ENCODE results near the gene CBL.
A peak's percentile ranks its signal among the peaks of the same experiment; 100 is the strongest.

The CBL gene

DNA sequence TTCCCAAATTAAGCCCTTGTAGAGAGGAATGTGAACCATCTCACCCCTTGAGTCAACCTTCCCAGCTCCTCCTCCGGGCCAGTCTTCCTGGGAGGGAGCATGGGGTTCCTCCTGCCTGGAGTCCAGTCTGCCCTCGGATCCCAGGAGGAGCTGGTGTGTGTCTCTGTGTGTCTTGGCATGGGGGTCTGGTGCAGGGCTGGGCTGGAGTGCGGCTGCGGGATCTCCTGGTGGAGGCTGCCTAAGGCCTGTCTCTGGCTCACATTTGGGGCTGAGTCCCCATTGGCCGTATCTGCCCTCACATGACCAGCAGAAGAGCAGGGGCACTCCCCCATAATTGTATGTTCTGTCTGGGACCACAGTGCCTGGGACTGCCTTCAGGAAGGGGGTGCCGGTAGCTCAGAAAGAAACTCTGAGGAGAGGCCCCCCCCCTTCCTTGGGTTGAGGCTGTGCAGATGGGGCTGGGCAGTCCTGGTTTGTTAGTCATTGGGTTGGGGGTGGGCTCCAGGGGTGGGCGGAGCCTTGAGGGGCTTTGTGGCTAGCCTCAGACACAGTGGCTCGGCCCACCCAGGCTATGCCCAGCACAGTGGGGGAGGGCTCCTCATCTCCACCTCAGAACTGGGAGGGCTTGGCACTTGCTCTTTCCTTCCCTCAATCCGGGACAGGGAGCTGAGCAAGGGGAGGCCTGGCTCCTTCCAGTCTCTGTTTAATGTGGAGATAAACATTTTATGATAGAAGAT, 131.6 kb downstream of the CBL start:
- ATAC-seq (ENCODE audit: low read depth) (no peak), DNase-seq (ENCODE audit: low spot score in 2 of 2) (no peak)
- H3K36me3 Mint-ChIP-seq = peaks cover 2% of the 10 kb centered on the region
- no peak overlapping the region for H3K4me3 Mint-ChIP-seq
- no peaks in the 10 kb centered on the region for H3K9me3 Mint-ChIP-seq
- peaks cover 13% of the 10 kb centered on the region for H3K27me3 Mint-ChIP-seq
- no peak overlapping the region for H3K27ac Mint-ChIP-seq
- peaks cover 32% of the 10 kb centered on the region for H3K4me1 Mint-ChIP-seq

- H3K27me3 Mint-ChIP-seq = peaks cover 19% of the 10 kb centered on the region
- ATAC-seq (ENCODE audit: low read depth) = peak; percentile 21
Observed at GRCh38 chr11:119338318-119338890, 132.3 kb downstream of the CBL start.

GRCh38 chr11:119338965-119339588, 132.9 kb downstream of the CBL start:
- Mint-ChIP-seq H3K4me1 (peaks cover 29% of the 10 kb centered on the region), H3K27ac (no peak overlapping the region), H3K36me3 (peaks cover 2% of the 10 kb centered on the region), H3K4me3 (peak overlapping the region; percentile 45), H3K9me3 (no peaks in the 10 kb centered on the region), H3K27me3 (peaks cover 22% of the 10 kb centered on the region)
- no peak for DNase-seq (ENCODE audit: low spot score in 2 of 2)
- no peak for ATAC-seq (ENCODE audit: low read depth)

More at GRCh38 chr11:119338318-119338890, 132.3 kb downstream of the CBL start:
- Mint-ChIP-seq H3K4me3 (no peak overlapping the region), H3K36me3 (peaks cover 2% of the 10 kb centered on the region), H3K9me3 (no peaks in the 10 kb centered on the region), H3K27ac (no peak overlapping the region), H3K4me1 (peaks cover 32% of the 10 kb centered on the region)
- peak; percentile 54 to 67 for DNase-seq (ENCODE audit: low spot score in 2 of 2)

DNA sequence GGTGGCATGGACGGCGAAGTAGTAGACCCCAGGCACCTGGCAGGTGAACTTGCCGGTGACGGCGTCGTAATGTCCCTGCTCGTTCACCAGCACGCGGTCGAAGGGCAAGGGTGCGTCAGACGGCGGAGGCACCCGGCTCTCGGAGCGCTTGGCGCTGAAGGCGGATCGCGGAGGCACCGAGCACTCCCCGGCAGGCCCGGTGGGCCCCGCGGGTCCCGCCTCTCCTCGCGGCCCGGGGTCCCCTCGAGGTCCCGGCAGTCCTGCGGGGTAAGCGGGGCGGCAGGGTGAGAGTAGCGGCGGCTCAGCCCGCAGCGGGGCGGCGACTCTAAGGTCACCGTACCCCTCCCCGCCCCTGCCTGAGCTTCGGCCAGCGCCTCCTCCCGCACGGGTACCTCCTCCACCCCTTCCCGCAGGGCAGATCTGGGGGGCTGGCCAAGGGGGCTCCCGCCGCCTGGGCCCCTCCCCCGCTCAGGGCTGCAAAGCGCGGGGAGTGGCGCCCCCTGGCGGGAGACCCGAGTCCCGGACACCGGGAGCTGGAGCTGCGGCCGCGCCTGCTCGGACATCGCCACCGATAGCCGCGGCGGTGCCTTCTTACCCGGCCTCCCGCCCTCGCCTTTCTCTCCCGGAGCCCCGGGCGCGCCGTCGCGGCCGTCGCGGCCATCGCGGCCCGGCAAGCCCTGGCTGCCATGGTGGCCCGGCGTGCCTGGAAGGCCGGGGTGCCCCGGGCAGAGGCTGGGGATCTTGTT, 133.6 kb downstream of the CBL start:
- peaks cover 2% of the 10 kb centered on the region for H3K36me3 Mint-ChIP-seq
- peaks cover 26% of the 10 kb centered on the region for H3K27me3 Mint-ChIP-seq
- H3K27ac Mint-ChIP-seq = no peak overlapping the region
- DNase-seq (ENCODE audit: low spot score in 2 of 2) (no peak), ATAC-seq (ENCODE audit: low read depth) (no peak)
- H3K4me1 Mint-ChIP-seq = peaks cover 29% of the 10 kb centered on the region
- H3K9me3 Mint-ChIP-seq = no peaks in the 10 kb centered on the region
- no peak overlapping the region for H3K4me3 Mint-ChIP-seq

DNA sequence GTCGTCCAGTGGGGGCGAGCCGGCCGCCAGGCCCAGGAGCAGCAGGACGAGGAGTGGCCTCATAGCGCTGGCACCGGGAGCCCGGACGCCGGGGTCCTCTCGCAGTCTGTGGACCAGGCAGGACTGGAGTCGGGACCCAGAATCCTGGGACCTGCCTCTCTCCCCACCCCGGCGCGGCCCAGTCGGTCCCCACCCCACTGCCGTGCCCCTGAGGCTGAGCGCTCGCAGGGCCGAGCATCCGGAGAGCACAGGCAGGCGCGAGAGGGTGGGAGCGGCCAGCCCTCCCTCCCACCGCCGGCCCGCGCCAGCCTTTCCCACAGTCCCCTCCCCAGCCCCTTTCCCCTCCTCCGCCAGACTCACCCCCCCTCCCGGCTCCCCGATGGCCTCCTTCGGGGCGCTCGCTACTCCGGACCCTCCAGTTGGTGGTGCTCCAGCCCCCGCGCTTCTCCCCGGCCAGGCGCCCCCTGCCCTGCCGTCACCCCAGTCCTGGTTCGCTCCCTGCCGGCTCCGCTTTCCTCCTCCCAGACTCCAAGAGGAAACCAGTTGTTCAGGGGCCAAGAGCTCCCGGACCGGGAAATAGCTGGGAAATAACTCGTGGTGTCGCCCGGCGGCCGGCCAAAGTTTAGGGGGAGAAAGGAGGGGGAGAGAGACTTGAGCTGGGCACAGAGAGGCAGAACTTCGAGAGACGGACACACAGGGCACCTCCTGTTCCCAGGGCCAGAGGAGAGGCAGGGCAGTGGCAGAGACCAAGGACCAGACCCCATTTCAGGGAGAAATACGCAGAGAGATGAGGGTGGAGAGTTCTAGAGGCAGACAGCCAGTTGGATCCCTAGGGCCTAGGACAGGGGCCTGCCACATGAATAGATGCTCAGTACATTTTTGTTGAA, 134.4 kb downstream of the CBL start, which contains the start of gene C1QTNF5:
TSS of gene C1QTNF5 (minus strand) at position 549 of the 887 bp plus-strand sequence. CDS start at position 63, 486 bp downstream.
- Mint-ChIP-seq H3K27ac (no peak within 1 kb of the TSS), H3K36me3 (peaks cover 2% of the 10 kb centered on the region), H3K27me3 (peaks cover 31% of the 10 kb centered on the region), H3K9me3 (no peaks in the 10 kb centered on the region), H3K4me3 (no peak within 1 kb of the TSS), H3K4me1 (peaks cover 20% of the 10 kb centered on the region)
- DNase-seq (ENCODE audit: low spot score in 2 of 2) (no peak), ATAC-seq (ENCODE audit: low read depth) (no peak)

DNA sequence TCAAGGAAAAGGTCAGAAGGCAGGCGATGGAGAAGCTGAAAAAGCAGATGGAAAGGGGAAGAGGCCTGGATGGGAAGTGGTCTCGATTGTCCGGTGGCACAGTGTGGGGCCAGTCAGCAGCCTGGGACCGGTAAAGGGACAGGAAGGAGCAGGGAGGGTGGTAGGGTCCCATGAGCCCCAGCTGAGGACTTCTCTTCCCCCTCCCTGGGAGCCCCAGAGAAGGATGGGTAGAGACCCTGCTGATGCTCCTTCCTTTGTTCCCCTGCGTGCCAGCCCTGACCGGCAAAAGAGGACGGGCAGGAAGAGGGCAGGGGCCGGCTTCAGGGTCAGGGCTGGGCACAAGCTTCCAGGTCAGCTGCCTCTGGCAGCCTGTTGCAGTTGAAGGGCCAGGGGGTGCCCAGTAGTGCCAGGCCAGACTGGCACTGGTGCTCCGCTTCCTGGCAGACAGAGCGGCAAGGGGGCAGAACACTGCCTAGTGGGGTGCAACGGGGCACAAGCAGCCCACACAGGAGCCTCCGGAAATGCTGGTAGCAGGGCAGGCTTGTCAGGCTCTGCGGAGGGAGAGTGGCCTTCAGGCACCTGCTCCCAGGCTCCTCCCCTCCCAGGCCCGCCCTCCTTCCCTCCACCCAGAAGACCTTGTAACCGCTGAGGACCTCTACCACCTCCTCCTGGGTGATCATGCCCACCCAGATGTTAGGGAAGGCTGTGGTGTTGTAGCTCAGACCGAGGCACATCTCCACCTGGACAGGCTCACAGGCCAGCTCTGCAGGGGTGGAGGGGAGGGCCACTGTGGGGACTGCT, 135.3 kb downstream of the CBL start:
- H3K27me3 Mint-ChIP-seq = peaks cover 31% of the 10 kb centered on the region
- no peak overlapping the region for H3K4me3 Mint-ChIP-seq

GRCh38 chr11:119342023-119342300, 135.8 kb downstream of the CBL start:
- peaks cover 31% of the 10 kb centered on the region for H3K27me3 Mint-ChIP-seq
- no peak overlapping the region for H3K4me3 Mint-ChIP-seq
- peaks cover 2% of the 10 kb centered on the region for H3K36me3 Mint-ChIP-seq

More for the DNA sequence above, 135.3 kb downstream of the CBL start:
- Mint-ChIP-seq H3K27ac (no peak overlapping the region), H3K36me3 (peaks cover 2% of the 10 kb centered on the region), H3K4me1 (peaks cover 16% of the 10 kb centered on the region), H3K9me3 (no peaks in the 10 kb centered on the region)
- DNase-seq (ENCODE audit: low spot score in 2 of 2) (no peak), ATAC-seq (ENCODE audit: low read depth) (peak; percentile 29)

GRCh38 chr11:119342362-119343130, 136.4 kb downstream of the CBL start:
- H3K4me1 Mint-ChIP-seq = peaks cover 13% of the 10 kb centered on the region

More at GRCh38 chr11:119342023-119342300, 135.8 kb downstream of the CBL start:
- DNase-seq (ENCODE audit: low spot score in 2 of 2) (no peak), ATAC-seq (ENCODE audit: low read depth) (no peak)
- peaks cover 15% of the 10 kb centered on the region for H3K4me1 Mint-ChIP-seq
- H3K9me3 Mint-ChIP-seq = no peaks in the 10 kb centered on the region
- no peak overlapping the region for H3K27ac Mint-ChIP-seq

DNA sequence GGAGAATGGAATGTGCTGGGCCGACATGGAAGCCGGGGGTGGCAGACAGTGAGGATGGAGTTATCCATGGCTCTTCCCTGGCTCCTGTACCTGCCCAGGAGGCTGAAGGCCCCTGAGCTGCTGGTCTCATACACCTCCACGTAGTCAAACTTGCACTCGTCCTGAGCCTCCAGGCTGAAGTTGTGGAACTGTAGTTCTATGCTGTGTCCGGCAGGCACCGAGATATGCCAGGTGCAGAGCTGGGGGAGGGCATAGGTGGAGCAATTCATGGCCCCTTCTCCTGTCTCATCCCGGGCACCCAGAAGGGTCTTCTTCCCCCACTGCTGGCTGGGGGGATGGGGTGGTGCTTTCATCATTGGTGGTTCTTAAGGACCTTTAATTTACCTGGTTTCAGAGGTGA, 137.6 kb downstream of the CBL start:
- no peak overlapping the region for H3K4me3 Mint-ChIP-seq
- peaks cover 11% of the 10 kb centered on the region for H3K4me1 Mint-ChIP-seq
- H3K27me3 Mint-ChIP-seq = peaks cover 35% of the 10 kb centered on the region
- H3K36me3 Mint-ChIP-seq = peaks cover 2% of the 10 kb centered on the region
- ATAC-seq (ENCODE audit: low read depth) (no peak), DNase-seq (ENCODE audit: low spot score in 2 of 2) (no peak)
- no peak overlapping the region for H3K27ac Mint-ChIP-seq
- H3K9me3 Mint-ChIP-seq = no peaks in the 10 kb centered on the region

More at GRCh38 chr11:119342362-119343130, 136.4 kb downstream of the CBL start:
- H3K27me3 Mint-ChIP-seq = peaks cover 34% of the 10 kb centered on the region
- H3K27ac Mint-ChIP-seq = no peak overlapping the region
- no peak for DNase-seq (ENCODE audit: low spot score in 2 of 2)
- H3K4me3 Mint-ChIP-seq = no peak overlapping the region
- ATAC-seq (ENCODE audit: low read depth) = no peak
- H3K9me3 Mint-ChIP-seq = no peaks in the 10 kb centered on the region
- H3K36me3 Mint-ChIP-seq = peaks cover 2% of the 10 kb centered on the region

GRCh38 chr11:119344291-119345010, 138.3 kb downstream of the CBL start:
- Mint-ChIP-seq H3K27ac (no peak overlapping the region), H3K9me3 (no peaks in the 10 kb centered on the region), H3K4me3 (no peak overlapping the region), H3K27me3 (peaks cover 30% of the 10 kb centered on the region), H3K36me3 (no peaks in the 10 kb centered on the region), H3K4me1 (peaks cover 7% of the 10 kb centered on the region)
- no peak for ATAC-seq (ENCODE audit: low read depth)
- DNase-seq (ENCODE audit: low spot score in 2 of 2) = no peak

DNA sequence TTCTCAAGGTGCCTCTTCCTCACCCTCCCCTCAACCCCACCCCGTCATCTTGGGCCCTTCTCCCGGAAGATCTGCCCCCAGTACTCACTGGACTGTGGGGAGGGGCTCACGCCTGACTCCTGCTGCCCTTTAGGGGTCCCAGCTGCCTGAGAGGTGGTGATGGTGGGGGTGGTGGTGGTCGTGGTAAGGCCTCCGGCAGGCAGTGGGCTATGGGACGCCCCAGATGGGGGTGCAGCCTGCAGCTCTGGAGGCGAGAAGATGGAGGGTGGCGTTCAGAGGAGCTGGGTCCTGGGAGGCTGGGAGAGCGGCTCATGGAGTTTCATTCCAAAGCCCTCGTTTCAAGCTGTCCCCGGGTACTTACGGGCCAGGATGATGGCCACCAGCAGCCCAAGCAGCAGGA, 139.5 kb downstream of the CBL start:
- no peak for ATAC-seq (ENCODE audit: low read depth)
- H3K9me3 Mint-ChIP-seq = no peaks in the 10 kb centered on the region
- H3K4me1 Mint-ChIP-seq = peaks cover 7% of the 10 kb centered on the region
- DNase-seq (ENCODE audit: low spot score in 2 of 2) = no peak
- H3K27ac Mint-ChIP-seq = no peak overlapping the region
- no peaks in the 10 kb centered on the region for H3K36me3 Mint-ChIP-seq
- H3K27me3 Mint-ChIP-seq = peaks cover 30% of the 10 kb centered on the region
- H3K4me3 Mint-ChIP-seq = no peak overlapping the region

DNA sequence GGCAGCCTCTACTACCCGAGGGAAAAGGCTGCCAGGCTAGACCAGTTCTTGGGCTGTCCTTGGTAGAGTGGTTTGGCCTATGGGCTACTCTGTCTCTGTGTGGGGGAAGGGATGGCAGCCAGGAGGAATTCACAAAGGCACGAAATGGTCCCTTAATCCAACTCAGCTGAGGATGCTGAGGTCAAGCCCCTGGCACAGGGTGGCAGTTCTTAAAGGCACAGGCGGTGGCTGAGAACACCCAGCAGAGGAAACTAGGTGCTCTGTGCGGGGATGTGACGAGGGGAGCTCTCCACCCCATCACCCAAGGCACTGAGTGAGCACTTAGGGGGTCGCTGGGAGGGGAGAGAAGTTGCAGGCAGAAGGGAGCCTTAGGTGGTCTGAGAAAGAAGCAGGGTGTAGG, 140.5 kb downstream of the CBL start, which contains the start of gene MFRP:
TSS of gene MFRP (minus strand) at position 101 of the 400 bp plus-strand sequence. CDS start 192 bp downstream, outside the sequence.
- Mint-ChIP-seq H3K36me3 (no peaks in the 10 kb centered on the region), H3K27me3 (peaks cover 27% of the 10 kb centered on the region), H3K4me3 (no peak within 1 kb of the TSS), H3K9me3 (peaks cover 1% of the 10 kb centered on the region), H3K27ac (no peak within 1 kb of the TSS), H3K4me1 (peaks cover 2% of the 10 kb centered on the region)
- no peak for DNase-seq (ENCODE audit: low spot score in 2 of 2)
- ATAC-seq (ENCODE audit: low read depth) = no peak

Data from memory B cell (primary cell).